Esophagus squamous epithelium (tissue), 4 donors: Measurements from ENCODE around the gene MYO1H.

Source experiments
- CTCF ChIP-seq, 6 experiments: fragments of 450-650 bp in 4 of 6; fragments of 200-600 bp in 2 of 6; sonication (generic) in 2 of 6; IDR thresholded peaks; one replicate each; pipeline ENCODE4 v1.5.1; 2016 to 2019; ENCODE audit warnings: antibody characterized with exemption in 6 of 6, mild to moderate bottlenecking in 4 of 6, moderate library complexity in 4 of 6
- POLR2A ChIP-seq, 4 donors: fragments of 450-650 bp; IDR thresholded peaks; one replicate each; pipeline ENCODE4 v1.6.1; 2017; ENCODE audit warnings: antibody characterized with exemption in 4 of 4, mild to moderate bottlenecking in 4 of 4, moderate library complexity in 3 of 4

GRCh38 chr12:109448707-109449390 is 101.1 kb downstream of the MYO1H start:
- no peak for TF ChIP-seq POLR2A (IDR thresholded peaks at IDR 0.05)
- no peak for TF ChIP-seq CTCF (IDR thresholded peaks at IDR 0.05)
